ENCODE data around the gene GARNL3.

DNA sequence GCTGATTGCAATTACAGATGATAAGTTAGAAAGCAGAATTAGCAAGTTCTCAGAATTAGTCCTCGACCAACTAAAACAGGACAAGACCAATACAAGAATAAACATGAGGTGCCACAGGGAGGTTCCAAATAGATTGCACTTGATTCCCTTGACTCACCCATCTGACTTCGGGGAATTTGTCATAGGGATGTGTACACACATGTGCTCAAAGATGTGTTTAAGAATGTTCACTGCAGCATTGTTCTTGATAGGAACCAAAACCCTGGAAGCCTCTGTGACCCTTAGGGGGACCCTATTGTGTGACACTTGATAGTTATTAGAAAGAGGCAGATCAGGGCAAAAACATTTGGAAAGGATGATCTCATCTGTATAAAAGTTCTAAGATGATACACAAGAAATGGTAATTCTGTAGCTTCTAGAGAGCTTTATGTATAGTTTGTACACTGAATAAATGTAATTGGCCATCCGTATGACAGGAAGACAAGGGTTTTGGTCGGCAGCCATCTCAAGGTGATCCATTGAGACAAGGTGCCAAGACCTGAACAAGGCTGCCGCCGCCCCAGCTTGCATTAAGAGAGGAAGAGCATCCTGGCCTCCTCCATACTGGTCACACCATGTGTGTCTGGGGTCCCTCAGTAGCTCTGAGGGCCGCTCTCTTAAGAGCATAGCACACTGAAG lies 48.2 kb upstream of the GARNL3 start:
- TF ChIP-seq, protein P1, sequence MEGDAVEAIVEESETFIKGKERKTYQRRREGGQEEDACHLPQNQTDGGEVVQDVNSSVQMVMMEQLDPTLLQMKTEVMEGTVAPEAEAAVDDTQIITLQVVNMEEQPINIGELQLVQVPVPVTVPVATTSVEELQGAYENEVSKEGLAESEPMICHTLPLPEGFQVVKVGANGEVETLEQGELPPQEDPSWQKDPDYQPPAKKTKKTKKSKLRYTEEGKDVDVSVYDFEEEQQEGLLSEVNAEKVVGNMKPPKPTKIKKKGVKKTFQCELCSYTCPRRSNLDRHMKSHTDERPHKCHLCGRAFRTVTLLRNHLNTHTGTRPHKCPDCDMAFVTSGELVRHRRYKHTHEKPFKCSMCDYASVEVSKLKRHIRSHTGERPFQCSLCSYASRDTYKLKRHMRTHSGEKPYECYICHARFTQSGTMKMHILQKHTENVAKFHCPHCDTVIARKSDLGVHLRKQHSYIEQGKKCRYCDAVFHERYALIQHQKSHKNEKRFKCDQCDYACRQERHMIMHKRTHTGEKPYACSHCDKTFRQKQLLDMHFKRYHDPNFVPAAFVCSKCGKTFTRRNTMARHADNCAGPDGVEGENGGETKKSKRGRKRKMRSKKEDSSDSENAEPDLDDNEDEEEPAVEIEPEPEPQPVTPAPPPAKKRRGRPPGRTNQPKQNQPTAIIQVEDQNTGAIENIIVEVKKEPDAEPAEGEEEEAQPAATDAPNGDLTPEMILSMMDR (IDR thresholded peaks at IDR 0.05; ENCODE audit: insufficient read depth, low read length) = no peak
- no peak for TF ChIP-seq POLR2AphosphoS5 (IDR thresholded peaks at IDR 0.05; ENCODE audit: low read depth)
- no peak for TF ChIP-seq SPI1 (IDR thresholded peaks at IDR 0.05; ENCODE audit: borderline replicate concordance, low read depth)
- TF ChIP-seq, protein P2, sequence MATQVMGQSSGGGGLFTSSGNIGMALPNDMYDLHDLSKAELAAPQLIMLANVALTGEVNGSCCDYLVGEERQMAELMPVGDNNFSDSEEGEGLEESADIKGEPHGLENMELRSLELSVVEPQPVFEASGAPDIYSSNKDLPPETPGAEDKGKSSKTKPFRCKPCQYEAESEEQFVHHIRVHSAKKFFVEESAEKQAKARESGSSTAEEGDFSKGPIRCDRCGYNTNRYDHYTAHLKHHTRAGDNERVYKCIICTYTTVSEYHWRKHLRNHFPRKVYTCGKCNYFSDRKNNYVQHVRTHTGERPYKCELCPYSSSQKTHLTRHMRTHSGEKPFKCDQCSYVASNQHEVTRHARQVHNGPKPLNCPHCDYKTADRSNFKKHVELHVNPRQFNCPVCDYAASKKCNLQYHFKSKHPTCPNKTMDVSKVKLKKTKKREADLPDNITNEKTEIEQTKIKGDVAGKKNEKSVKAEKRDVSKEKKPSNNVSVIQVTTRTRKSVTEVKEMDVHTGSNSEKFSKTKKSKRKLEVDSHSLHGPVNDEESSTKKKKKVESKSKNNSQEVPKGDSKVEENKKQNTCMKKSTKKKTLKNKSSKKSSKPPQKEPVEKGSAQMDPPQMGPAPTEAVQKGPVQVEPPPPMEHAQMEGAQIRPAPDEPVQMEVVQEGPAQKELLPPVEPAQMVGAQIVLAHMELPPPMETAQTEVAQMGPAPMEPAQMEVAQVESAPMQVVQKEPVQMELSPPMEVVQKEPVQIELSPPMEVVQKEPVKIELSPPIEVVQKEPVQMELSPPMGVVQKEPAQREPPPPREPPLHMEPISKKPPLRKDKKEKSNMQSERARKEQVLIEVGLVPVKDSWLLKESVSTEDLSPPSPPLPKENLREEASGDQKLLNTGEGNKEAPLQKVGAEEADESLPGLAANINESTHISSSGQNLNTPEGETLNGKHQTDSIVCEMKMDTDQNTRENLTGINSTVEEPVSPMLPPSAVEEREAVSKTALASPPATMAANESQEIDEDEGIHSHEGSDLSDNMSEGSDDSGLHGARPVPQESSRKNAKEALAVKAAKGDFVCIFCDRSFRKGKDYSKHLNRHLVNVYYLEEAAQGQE (IDR thresholded peaks at IDR 0.05; ENCODE audit: insufficient replicate concordance, low read depth) = no peak

Data from HL-60 (cell line).